ENCODE data around the gene ATP7B.

- TF ChIP-seq CTCF (IDR thresholded peaks at IDR 0.05) (no peak), MAX (CRISPR knock-in tag; IDR thresholded peaks at IDR 0.05) (no peak), NR1H2 (CRISPR knock-in tag; IDR thresholded peaks at IDR 0.05) (no peak), FOXP1 (CRISPR knock-in tag; IDR thresholded peaks at IDR 0.05; ENCODE audit: borderline replicate concordance) (no peak), NR2C2 (CRISPR knock-in tag; IDR thresholded peaks at IDR 0.05) (no peak), ATF3 (CRISPR knock-in tag; conservative IDR thresholded peaks at IDR 0.05) (no peak), ETV6 (CRISPR knock-in tag; IDR thresholded peaks at IDR 0.05) (no peak), SP1 (CRISPR knock-in tag; conservative IDR thresholded peaks at IDR 0.05) (no peak)
These were observed 66.1 kb downstream of the ATP7B start for GRCh38 chr13:51945149-51945548.
